Stimulated activated CD8-positive, alpha-beta memory T cell treated with anti-CD3 and anti-CD28 coated beads, Interleukin-7, amount 100 ng/mL, for 4 hours (primary cell): Measurements from ENCODE around the gene EFCAB14.
"Not testable (repeated sequence)": the region's sequence is repeated elsewhere in the genome, so short reads cannot be mapped to it uniquely, and the experiment has no call there.

Experiments used
- DNase-seq, 2 donors: peaks; one replicate each; pipeline ENCODE4 v3.0.0-alpha.2; 2020; ENCODE audit warnings: low read depth in 2 of 2

EFCAB14 gene, protein sequence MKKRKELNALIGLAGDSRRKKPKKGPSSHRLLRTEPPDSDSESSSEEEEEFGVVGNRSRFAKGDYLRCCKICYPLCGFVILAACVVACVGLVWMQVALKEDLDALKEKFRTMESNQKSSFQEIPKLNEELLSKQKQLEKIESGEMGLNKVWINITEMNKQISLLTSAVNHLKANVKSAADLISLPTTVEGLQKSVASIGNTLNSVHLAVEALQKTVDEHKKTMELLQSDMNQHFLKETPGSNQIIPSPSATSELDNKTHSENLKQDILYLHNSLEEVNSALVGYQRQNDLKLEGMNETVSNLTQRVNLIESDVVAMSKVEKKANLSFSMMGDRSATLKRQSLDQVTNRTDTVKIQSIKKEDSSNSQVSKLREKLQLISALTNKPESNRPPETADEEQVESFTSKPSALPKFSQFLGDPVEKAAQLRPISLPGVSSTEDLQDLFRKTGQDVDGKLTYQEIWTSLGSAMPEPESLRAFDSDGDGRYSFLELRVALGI

GRCh38 chr1:46718727-46719622, at the start of gene EFCAB14:
TSS of gene EFCAB14 (minus strand) at chr1:46719114. CDS start at chr1:46718087, 1,027 bp downstream.
- peak; percentile 97 to 98 for DNase-seq

DNA sequence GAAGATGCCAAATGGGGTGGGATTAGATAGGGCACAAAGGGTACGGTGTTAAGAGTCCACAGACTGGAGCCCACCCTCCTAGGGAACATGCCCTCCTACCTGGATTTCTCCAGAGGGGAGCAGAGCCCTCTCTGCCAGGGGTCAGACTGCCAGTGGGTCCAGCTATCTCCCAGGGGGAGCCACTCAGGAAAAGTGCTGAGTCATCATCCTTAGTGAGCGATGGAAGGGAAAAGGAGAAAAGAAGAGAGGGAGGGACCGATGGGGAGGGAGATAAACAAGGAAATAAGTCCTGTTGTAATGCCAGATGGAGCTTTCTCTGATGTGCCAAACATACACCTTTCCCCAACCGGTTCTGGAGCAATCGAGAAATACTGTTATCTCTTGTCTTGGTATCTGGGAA, 49.5 kb upstream of the EFCAB14 start:
- no peak for DNase-seq

GRCh38 chr1:46767649-46768282, 48.9 kb upstream of the EFCAB14 start:
- DNase-seq = no peak

GRCh38 chr1:46764402-46764801, 45.5 kb upstream of the EFCAB14 start:
- DNase-seq = no peak

GRCh38 chr1:46761740-46762139, 42.8 kb upstream of the EFCAB14 start:
- no peak for DNase-seq

GRCh38 chr1:46760558-46761166, 41.7 kb upstream of the EFCAB14 start:
- no peak for DNase-seq

- DNase-seq = no peak
These were observed 39.1 kb upstream of the EFCAB14 start for GRCh38 chr1:46757956-46758528.

DNA sequence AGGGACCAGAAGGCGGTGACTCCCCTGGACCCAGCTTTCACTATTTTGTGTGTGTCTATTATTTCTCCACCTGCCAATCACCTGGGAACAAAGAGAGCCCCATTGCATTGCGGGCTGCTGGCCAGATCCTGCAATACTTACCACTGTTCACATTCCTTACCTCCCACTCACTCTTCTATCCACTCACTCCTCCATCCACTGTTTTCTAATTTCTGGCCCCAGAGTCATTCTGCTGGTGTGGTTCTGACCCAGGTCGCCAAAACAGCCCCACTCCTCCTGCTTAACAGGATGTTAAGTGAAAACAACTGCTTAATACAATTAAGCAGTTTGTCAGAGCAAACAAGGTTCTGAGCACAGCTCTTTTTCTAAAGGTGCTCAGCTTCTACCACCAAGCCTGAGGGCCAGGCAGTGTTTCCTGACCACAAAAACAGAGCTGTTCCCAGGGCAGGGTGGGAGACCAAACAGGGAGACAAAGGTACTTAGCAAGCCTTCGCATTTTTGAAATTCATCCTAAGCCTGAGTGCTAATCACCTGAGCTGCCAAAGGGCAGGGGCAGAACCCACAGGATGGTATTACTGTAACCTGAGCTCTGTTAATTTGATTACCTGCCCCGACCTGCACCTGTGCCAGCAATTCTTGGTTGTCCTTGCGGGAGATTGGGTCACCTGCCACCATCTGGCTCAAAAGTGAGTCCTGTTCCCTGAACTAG, 38.5 kb upstream of the EFCAB14 start:
- DNase-seq = no peak

DNA sequence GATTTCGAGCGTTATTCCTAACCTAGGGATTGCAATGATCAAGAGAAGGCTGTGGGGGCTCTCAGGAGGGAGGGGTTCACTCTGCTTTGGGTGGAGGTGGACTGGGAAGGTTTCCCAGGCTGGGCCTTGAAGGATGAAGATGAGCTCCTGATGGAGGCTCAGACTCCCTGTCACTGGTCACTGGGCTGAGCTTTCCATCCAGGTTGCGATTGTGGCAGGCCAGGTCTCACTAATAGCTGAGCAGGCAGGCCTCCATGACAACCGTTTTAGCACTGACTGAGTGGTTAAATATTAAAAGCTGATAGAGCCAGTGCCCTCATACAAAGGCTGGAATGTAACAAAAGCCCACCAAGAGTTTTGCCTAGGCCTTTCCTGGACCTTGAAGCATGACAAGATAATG, 36.2 kb upstream of the EFCAB14 start:
- DNase-seq = no peak

GRCh38 chr1:46754707-46755106, 35.8 kb upstream of the EFCAB14 start:
- not testable (repeated sequence) for DNase-seq

DNA sequence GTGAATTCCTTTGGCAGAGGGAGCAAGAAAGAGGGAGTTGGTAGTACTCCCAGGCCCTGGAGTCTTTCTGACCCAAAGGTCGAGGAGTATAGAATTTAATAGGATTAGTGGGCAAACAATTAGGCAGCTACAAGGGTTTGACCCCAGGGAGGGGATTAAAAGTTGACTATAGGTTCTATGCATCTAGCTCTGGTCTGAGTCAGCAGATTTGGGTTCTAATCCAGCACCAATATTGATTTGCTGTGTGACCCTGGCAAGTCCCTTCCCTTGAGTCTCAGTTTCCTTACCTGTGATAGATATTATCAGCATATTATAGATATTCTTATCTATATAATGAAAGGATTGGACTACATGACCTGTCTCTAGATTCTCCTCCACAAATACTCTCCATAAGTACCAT, 35.1 kb upstream of the EFCAB14 start:
- DNase-seq = no peak

- DNase-seq = no peak
These were observed 31.0 kb upstream of the EFCAB14 start for GRCh38 chr1:46749921-46750404.

DNA sequence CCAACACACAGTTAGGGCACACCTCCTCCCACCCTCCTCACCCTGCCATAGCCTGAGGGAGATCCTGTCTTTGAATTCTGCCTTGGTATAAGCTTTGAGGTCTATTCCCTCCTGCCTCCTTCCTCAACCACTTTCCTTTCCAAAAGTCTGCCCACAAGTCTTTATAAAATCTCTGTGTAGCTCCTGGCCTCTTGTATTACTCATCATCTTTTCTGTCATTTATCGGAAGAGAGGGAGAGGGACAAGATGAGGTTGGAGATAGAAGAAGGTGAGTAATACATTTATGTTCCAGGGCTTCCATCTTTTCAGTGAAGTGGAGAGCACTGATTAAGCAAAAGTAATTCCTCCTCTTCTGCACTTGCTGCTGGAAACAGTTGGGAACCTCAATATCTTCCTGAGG, 30.5 kb upstream of the EFCAB14 start:
- DNase-seq = no peak

- DNase-seq = no peak
These were observed 28.9 kb upstream of the EFCAB14 start for GRCh38 chr1:46747683-46748288.

DNA sequence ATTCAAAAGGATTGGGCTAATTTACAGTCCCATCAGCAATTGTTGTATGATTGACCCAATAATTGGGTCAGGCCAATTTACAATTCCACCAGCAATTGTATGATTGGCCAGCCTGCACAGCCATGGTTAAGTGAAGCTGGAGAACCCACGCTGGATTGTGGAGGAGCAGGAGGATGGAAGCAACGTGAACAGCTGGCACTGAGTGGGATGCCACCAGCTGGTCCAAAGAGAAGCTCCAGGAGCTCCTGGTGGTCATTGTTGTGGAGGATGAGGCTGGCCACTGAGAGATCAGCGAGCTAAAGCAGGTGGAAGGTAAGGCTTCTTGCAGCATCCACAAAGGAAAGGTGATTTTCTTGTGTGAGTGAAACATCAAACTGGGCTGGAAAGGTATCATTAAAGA, 23.2 kb upstream of the EFCAB14 start:
- no peak for DNase-seq

GRCh38 chr1:46735708-46736324, 16.9 kb upstream of the EFCAB14 start:
- no peak for DNase-seq

GRCh38 chr1:46728327-46728873, 9.5 kb upstream of the EFCAB14 start:
- DNase-seq = not testable (repeated sequence)

DNA sequence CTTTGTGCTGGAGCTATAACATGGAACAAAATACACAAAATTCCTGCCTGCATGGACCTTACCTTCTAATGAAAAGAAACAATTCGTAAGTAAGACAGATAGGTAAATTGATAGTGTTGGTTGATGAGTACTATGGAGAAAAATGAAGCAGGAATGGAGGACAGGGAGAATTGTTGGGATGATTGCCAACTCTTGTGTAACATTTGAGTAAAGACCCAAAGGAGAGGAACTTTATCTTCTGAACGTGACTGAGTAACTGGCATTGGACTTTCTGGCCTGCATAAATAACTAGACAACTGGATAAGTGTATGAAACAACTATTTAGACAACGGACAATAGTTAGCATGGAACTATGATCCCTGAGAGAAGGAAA, 6.8 kb upstream of the EFCAB14 start:
- no peak for DNase-seq

GRCh38 chr1:46724991-46725735, 6.2 kb upstream of the EFCAB14 start:
- peak; percentile 50 to 51 for DNase-seq
